HepG2 (cell line): ENCODE measurements around the gene SLC13A3. TPM values are rescaled to one million over a fixed set of nuclear protein-coding genes. Genes with fewer than 3 reads are reported as not detected.

Experiments
- BCL6 ChIP-seq: IDR thresholded peaks from 2 replicates; pipeline ENCODE4 v1.6.1; 2016; ENCODE audit warnings: missing genetic modification reagents, missing compliant biosample characterization
- FOSL1 ChIP-seq: sonication (generic); formaldehyde crosslinking; IDR thresholded peaks from 2 replicates; pipeline ENCODE4 v1.9.0; 2021; ENCODE audit warnings: missing genetic modification reagents, borderline replicate concordance
- FOXJ3 ChIP-seq: sonication (generic); formaldehyde crosslinking; IDR thresholded peaks from 2 replicates; pipeline ENCODE4 v1.4.0; 2020; ENCODE audit warnings: missing genetic modification reagents, mild to moderate bottlenecking, borderline replicate concordance
- GABPB1 ChIP-seq: IDR thresholded peaks from 2 replicates; pipeline ENCODE4 v1.6.1; 2016; ENCODE audit warnings: mild to moderate bottlenecking, missing genetic modification reagents, moderate library complexity, missing compliant biosample characterization
- GTF3A ChIP-seq: sonication (generic); formaldehyde crosslinking; conservative IDR thresholded peaks from 2 replicates; pipeline ENCODE4 v1.4.0; 2020; ENCODE audit warnings: mild to moderate bottlenecking, missing genetic modification reagents
- HMG20B ChIP-seq: conservative IDR thresholded peaks from 2 replicates; pipeline ENCODE4 v1.6.1; 2016; ENCODE audit warnings: missing genetic modification reagents, missing compliant biosample characterization
- MAF1 ChIP-seq: sonication (generic); formaldehyde crosslinking; IDR thresholded peaks from 2 replicates; pipeline ENCODE4 v1.5.0; 2020; ENCODE audit warnings: missing genetic modification reagents, borderline replicate concordance
- NR2F6 ChIP-seq, 2 experiments: IDR thresholded peaks; 2 replicates each; pipeline ENCODE4 v1.6.1; 2016; ENCODE audit warnings: antibody characterized with exemption in 1 of 2, mild to moderate bottlenecking in 1 of 2
- NR3C1 ChIP-seq: sonication (generic); formaldehyde crosslinking; IDR thresholded peaks from 2 replicates; pipeline ENCODE4 v1.4.0; 2020; ENCODE audit warnings: missing genetic modification reagents
- PPARG ChIP-seq: conservative IDR thresholded peaks from 2 replicates; pipeline ENCODE4 v1.6.1; 2016; ENCODE audit warnings: missing biosample characterization, missing genetic modification reagents
- RAD21 ChIP-seq: fragments of 450-650 bp; formaldehyde crosslinking; IDR thresholded peaks from 2 replicates; pipeline ENCODE4 v1.5.0; 2020; ENCODE audit warnings: mild to moderate bottlenecking
- THAP11 ChIP-seq: IDR thresholded peaks from 2 replicates; pipeline ENCODE4 v1.6.1; 2016; ENCODE audit warnings: missing biosample characterization, missing genetic modification reagents
- TRIM24 ChIP-seq: sonication (generic); formaldehyde crosslinking; IDR thresholded peaks from 2 replicates; pipeline ENCODE4 v1.8.0; 2022; ENCODE audit warnings: mild to moderate bottlenecking, missing genetic modification reagents
- ZBTB20 ChIP-seq: sonication (generic); formaldehyde crosslinking; IDR thresholded peaks from 2 replicates; pipeline ENCODE4 v1.8.1; 2023; ENCODE audit warnings: missing genetic modification reagents, low read depth, mild to moderate bottlenecking, borderline replicate concordance
- ZEB1 ChIP-seq: IDR thresholded peaks from 2 replicates; pipeline ENCODE4 v1.6.1; 2012; ENCODE audit warnings: mild to moderate bottlenecking, low read depth, inconsistent platforms; ENCODE audit not compliant: insufficient replicate concordance
- ZFP37 ChIP-seq: sonication (generic); formaldehyde crosslinking; IDR thresholded peaks from 2 replicates; pipeline ENCODE4 v1.4.0; 2020; ENCODE audit warnings: missing genetic modification reagents, borderline replicate concordance
- polyA plus RNA-seq, 8 experiments: library from polyadenylated mRNA; depleted of rRNA in 3 of 8; stranded (reverse) in 7 of 8; unstranded in 1 of 8; fragments of >200 nt; fragmentation: Illumina TruSeq in 4 of 8; extraction: Trizol in 4 of 8; gene quantifications; 2 replicates each; pipeline versions ENCODE4 v1.2.1 to v1.2.3, GENCODE V29; 2011 to 2016; ENCODE audit warnings: low read depth in 4 of 8, missing spikeins in 1 of 8, mixed read lengths in 1 of 8; ENCODE audit not compliant: insufficient read depth in 1 of 8
- total RNA-seq, 5 experiments: library from RNA; depleted of rRNA; stranded (reverse); fragments of >200 nt; fragmentation: Illumina TruSeq; extraction: Trizol; gene quantifications; 2 replicates each; pipeline ENCODE4 v1.2.3, GENCODE V29; 2016; ENCODE audit warnings: low read depth in 1 of 5
- TF ChIP-seq, protein P1 (sequence below): sonication (generic); formaldehyde crosslinking; IDR thresholded peaks from 2 replicates; pipeline ENCODE4 v1.5.1; 2020; ENCODE audit warnings: missing genetic modification reagents, mild to moderate bottlenecking, borderline replicate concordance
- TF ChIP-seq, protein P2 (sequence below): sonication (generic); formaldehyde crosslinking; IDR thresholded peaks from 2 replicates; pipeline ENCODE4 v1.4.0; 2020; ENCODE audit warnings: mild to moderate bottlenecking, missing genetic modification reagents
- TF ChIP-seq, protein P3 (sequence below): sonication (generic); formaldehyde crosslinking; IDR thresholded peaks from 2 replicates; pipeline ENCODE4 v1.4.0; 2020; ENCODE audit warnings: missing genetic modification reagents, borderline replicate concordance
- TF ChIP-seq, protein P4 (sequence below): sonication (generic); formaldehyde crosslinking; IDR thresholded peaks from 2 replicates; pipeline ENCODE4 v1.5.0; 2020; ENCODE audit warnings: mild to moderate bottlenecking, missing genetic modification reagents
- TF ChIP-seq, protein P5 (sequence below): sonication (generic); formaldehyde crosslinking; IDR thresholded peaks from 2 replicates; pipeline ENCODE4 v1.5.1; 2020; ENCODE audit warnings: missing genetic modification reagents, mild to moderate bottlenecking, borderline replicate concordance

SLC13A3 gene
- total and polyA plus RNA-seq, 2 of the 13 experiments (the other 11 are each of a cell fraction or from before 2014, with no cell fraction given), result 66.5 to 76.0 TPM

DNA sequence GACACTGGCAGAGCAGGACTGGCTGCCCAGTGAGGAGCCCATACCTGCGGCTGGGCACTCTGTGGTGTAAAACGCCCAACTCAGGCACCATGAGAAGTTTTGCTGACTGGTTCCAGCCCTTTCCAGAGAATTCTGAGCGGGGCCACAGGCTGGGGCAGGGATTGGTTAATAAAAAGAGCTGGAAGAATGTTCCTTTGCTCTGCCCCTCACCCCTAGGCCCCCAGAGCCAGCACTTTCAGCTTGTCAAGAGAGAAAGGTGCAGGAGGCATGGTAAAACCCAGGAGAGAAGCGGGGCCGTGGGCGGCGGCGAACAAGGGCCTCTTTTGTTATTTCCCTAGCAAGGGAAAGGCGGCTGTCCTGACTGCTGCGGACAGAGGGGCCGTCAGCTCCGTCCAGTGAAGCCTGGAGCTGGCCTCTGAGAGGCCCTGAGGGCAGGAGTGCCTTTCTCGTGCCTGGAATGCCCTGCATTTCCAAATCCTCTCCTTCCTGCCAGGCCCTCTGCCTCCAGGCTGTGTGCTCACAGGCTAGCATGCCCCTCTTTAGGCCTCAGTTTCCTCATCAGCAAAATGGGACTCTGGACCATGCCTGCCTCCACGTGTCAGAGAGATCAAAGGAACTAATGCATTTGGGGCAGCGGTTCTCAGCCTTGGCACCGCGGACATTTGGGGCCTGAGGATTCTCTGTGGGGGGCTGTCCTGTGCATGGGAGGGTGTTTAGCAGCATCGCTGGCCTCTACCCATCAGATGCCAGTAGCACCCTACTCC lies 12.9 kb downstream of the SLC13A3 start (continued):
- TF ChIP-seq ZFP37, result no peak
- TF ChIP-seq ZBTB20 (CRISPR knock-in tag), result peak; percentile 52; the same call in 1 of the 2 replicates
- peak; percentile 57 for TF ChIP-seq RAD21 (CRISPR knock-in tag)
- TF ChIP-seq, protein P1, sequence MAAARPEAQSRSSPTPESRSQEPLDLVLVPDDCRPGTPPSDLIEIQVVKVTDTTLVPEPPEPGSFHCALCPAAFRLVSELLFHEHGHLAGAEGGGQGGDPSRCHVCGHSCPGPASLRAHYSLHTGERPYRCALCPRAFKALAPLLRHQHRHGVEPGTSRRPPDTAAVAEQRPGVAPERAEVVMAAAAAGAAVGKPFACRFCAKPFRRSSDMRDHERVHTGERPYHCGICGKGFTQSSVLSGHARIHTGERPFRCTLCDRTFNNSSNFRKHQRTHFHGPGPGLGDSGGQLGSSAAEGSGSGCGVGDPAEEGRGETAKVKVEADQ (CRISPR knock-in tag), result 0 out of 2 replicates have a peak, but pooled peaks have one; percentile 9
- TF ChIP-seq NR2F6 (IDR thresholded peaks at IDR 0.05), result no peak; the same call in 1 of the 2 replicates
- TF ChIP-seq NR2F6 (CRISPR knock-in tag; IDR thresholded peaks at IDR 0.05), result peak; percentile 55
- TF ChIP-seq, protein P2, sequence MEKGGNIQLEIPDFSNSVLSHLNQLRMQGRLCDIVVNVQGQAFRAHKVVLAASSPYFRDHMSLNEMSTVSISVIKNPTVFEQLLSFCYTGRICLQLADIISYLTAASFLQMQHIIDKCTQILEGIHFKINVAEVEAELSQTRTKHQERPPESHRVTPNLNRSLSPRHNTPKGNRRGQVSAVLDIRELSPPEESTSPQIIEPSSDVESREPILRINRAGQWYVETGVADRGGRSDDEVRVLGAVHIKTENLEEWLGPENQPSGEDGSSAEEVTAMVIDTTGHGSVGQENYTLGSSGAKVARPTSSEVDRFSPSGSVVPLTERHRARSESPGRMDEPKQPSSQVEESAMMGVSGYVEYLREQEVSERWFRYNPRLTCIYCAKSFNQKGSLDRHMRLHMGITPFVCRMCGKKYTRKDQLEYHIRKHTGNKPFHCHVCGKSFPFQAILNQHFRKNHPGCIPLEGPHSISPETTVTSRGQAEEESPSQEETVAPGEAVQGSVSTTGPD, result peak; percentile 33; the same call in 1 of the 2 replicates
- TF ChIP-seq PPARG (CRISPR knock-in tag), result peak; percentile 45; the same call in 1 of the 2 replicates
- TF ChIP-seq GTF3A (CRISPR knock-in tag), result peak; percentile 71; the same call in 1 of the 2 replicates
- no peak for TF ChIP-seq THAP11 (CRISPR knock-in tag)
- TF ChIP-seq NR3C1, result no peak
- TF ChIP-seq HMG20B, result 0 out of 2 replicates have a peak, but pooled peaks have one; percentile 6
- TF ChIP-seq FOXJ3 (CRISPR knock-in tag), result no peak
- TF ChIP-seq, protein P3, sequence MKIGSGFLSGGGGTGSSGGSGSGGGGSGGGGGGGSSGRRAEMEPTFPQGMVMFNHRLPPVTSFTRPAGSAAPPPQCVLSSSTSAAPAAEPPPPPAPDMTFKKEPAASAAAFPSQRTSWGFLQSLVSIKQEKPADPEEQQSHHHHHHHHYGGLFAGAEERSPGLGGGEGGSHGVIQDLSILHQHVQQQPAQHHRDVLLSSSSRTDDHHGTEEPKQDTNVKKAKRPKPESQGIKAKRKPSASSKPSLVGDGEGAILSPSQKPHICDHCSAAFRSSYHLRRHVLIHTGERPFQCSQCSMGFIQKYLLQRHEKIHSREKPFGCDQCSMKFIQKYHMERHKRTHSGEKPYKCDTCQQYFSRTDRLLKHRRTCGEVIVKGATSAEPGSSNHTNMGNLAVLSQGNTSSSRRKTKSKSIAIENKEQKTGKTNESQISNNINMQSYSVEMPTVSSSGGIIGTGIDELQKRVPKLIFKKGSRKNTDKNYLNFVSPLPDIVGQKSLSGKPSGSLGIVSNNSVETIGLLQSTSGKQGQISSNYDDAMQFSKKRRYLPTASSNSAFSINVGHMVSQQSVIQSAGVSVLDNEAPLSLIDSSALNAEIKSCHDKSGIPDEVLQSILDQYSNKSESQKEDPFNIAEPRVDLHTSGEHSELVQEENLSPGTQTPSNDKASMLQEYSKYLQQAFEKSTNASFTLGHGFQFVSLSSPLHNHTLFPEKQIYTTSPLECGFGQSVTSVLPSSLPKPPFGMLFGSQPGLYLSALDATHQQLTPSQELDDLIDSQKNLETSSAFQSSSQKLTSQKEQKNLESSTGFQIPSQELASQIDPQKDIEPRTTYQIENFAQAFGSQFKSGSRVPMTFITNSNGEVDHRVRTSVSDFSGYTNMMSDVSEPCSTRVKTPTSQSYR (CRISPR knock-in tag), result peak; percentile 29; the same call in 1 of the 2 replicates
- TF ChIP-seq TRIM24 (CRISPR knock-in tag), result 0 out of 2 replicates have a peak, but pooled peaks have one; percentile 29
- peak; percentile 24 for TF ChIP-seq ZEB1
- 0 out of 2 replicates have a peak, but pooled peaks have one; percentile 23 for TF ChIP-seq GABPB1 (CRISPR knock-in tag)
- TF ChIP-seq, protein P4, sequence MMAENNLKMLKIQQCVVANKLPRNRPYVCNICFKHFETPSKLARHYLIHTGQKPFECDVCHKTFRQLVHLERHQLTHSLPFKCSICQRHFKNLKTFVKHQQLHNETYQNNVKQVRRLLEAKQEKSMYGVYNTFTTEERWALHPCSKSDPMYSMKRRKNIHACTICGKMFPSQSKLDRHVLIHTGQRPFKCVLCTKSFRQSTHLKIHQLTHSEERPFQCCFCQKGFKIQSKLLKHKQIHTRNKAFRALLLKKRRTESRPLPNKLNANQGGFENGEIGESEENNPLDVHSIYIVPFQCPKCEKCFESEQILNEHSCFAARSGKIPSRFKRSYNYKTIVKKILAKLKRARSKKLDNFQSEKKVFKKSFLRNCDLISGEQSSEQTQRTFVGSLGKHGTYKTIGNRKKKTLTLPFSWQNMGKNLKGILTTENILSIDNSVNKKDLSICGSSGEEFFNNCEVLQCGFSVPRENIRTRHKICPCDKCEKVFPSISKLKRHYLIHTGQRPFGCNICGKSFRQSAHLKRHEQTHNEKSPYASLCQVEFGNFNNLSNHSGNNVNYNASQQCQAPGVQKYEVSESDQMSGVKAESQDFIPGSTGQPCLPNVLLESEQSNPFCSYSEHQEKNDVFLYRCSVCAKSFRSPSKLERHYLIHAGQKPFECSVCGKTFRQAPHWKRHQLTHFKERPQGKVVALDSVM (CRISPR knock-in tag), result peak; percentile 92
- no peak for TF ChIP-seq FOSL1 (CRISPR knock-in tag)
- TF ChIP-seq MAF1, result no peak
- TF ChIP-seq BCL6 (CRISPR knock-in tag), result peak; percentile 54
- TF ChIP-seq, protein P5, sequence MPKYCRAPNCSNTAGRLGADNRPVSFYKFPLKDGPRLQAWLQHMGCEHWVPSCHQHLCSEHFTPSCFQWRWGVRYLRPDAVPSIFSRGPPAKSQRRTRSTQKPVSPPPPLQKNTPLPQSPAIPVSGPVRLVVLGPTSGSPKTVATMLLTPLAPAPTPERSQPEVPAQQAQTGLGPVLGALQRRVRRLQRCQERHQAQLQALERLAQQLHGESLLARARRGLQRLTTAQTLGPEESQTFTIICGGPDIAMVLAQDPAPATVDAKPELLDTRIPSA (CRISPR knock-in tag), result no peak
